K562 (cell line): ENCODE data around the gene DARS2. TPM values are rescaled to one million over a fixed set of nuclear protein-coding genes. Genes with fewer than 3 reads are reported as not detected.

Experiments used
- ADNP ChIP-seq: fragments of 200-800 bp; sonication (Bioruptor generic); IDR thresholded peaks from 2 replicates; pipeline ENCODE4 v1.6.1; 2016; ENCODE audit warnings: missing genetic modification characterization, missing compliant biosample characterization
- CCNT2 ChIP-seq: IDR thresholded peaks from 2 replicates; pipeline ENCODE4 v1.6.1; 2011; ENCODE audit warnings: borderline replicate concordance, low read depth, mild to moderate bottlenecking, moderate library complexity, mixed read lengths, low read length; ENCODE audit not compliant: insufficient read length; ENCODE audit errors: extremely low read depth
- FOXA3 ChIP-seq, 2 experiments: fragments of 450-650 bp in 1 of 2; sonication (generic) in 1 of 2; formaldehyde crosslinking; IDR thresholded peaks in 1 of 2; conservative IDR thresholded peaks in 1 of 2; 2 replicates each; pipeline versions ENCODE4 v1.4.0 to v1.8.0; 2020 to 2022; ENCODE audit warnings: mild to moderate bottlenecking in 2 of 2, missing genetic modification reagents in 1 of 2
- HNRNPLL ChIP-seq: fragments of 200-400 bp; formaldehyde crosslinking; IDR thresholded peaks from 2 replicates; pipeline ENCODE4 v1.6.1; 2017; ENCODE audit warnings: low read length, low read depth, mild to moderate bottlenecking; ENCODE audit not compliant: poor library complexity, severe bottlenecking
- MEIS2 ChIP-seq: fragments of 450-650 bp; IDR thresholded peaks from 2 replicates; pipeline ENCODE4 v1.6.1; 2014; ENCODE audit warnings: mild to moderate bottlenecking; ENCODE audit not compliant: partially characterized antibody
- NR1H2 ChIP-seq: sonication (generic); formaldehyde crosslinking; IDR thresholded peaks from 2 replicates; pipeline ENCODE4 v1.4.0; 2020; ENCODE audit warnings: mild to moderate bottlenecking, missing genetic modification reagents
- PCBP1 ChIP-seq: fragments of 200-400 bp; formaldehyde crosslinking; IDR thresholded peaks from 2 replicates; pipeline ENCODE4 v1.6.1; 2018; ENCODE audit warnings: mild to moderate bottlenecking, low read depth, low read length; ENCODE audit not compliant: poor library complexity, severe bottlenecking
- PHF21A ChIP-seq: fragments of 450-650 bp; IDR thresholded peaks from 2 replicates; pipeline ENCODE4 v1.6.1; 2017; ENCODE audit warnings: low read depth, borderline replicate concordance
- PREB ChIP-seq: sonication (generic); formaldehyde crosslinking; IDR thresholded peaks from 2 replicates; pipeline ENCODE4 v1.8.1; 2023; ENCODE audit warnings: mild to moderate bottlenecking, missing genetic modification reagents
- RAD21 ChIP-seq, 2 experiments: fragments of 250-450 bp in 1 of 2; fragments of 450-650 bp in 1 of 2; sonication (Bioruptor Pico) in 1 of 2; formaldehyde crosslinking in 1 of 2; IDR thresholded peaks in 1 of 2; conservative IDR thresholded peaks in 1 of 2; 2 replicates each; pipeline versions ENCODE4 v1.4.0 to v1.8.0; 2020 to 2022; ENCODE audit warnings: mild to moderate bottlenecking in 2 of 2, moderate library complexity in 1 of 2
- RBM15 ChIP-seq: fragments of 200-400 bp; formaldehyde crosslinking; IDR thresholded peaks from 2 replicates; pipeline ENCODE4 v1.6.1; 2018; ENCODE audit warnings: mild to moderate bottlenecking, low read length, moderate library complexity; ENCODE audit not compliant: insufficient read depth
- SIX5 ChIP-seq, 2 experiments: IDR thresholded peaks; 2 replicates each; pipeline ENCODE4 v1.6.1; 2011; ENCODE audit warnings: low read length in 2 of 2, borderline replicate concordance in 1 of 2, low read depth in 1 of 2, mild to moderate bottlenecking in 1 of 2, moderate library complexity in 1 of 2; ENCODE audit not compliant: insufficient read depth in 1 of 2
- SUPT5H ChIP-seq: fragments of 450-650 bp; IDR thresholded peaks from 2 replicates; pipeline ENCODE4 v1.6.1; 2016
- ZNF217 ChIP-seq: sonication (generic); formaldehyde crosslinking; IDR thresholded peaks from 2 replicates; pipeline ENCODE4 v1.8.0; 2022; ENCODE audit warnings: mild to moderate bottlenecking, missing genetic modification reagents
- ZNF239 ChIP-seq: fragments of 250-450 bp; sonication (Bioruptor Pico); IDR thresholded peaks from 2 replicates; pipeline ENCODE4 v1.4.0; 2020; ENCODE audit warnings: mild to moderate bottlenecking
- ZNF830 ChIP-seq: fragments of 250-450 bp; sonication (Bioruptor Pico); IDR thresholded peaks from 2 replicates; pipeline ENCODE4 v1.5.0; 2021; ENCODE audit warnings: mild to moderate bottlenecking
- polyA plus RNA-seq, 8 experiments: library from polyadenylated mRNA; depleted of rRNA in 4 of 8; stranded (reverse) in 5 of 8; unstranded in 3 of 8; fragments of >200 nt; fragmentation: Nextera tagmentation in 2 of 8; fragmentation: Illumina TruSeq in 1 of 8; extraction: Ambion mirVana in 2 of 8; extraction: Trizol in 1 of 8; gene quantifications; 2 replicates each; pipeline versions ENCODE4 v1.2.1 to v1.2.3, GENCODE V29; 2011 to 2014; ENCODE audit warnings: inconsistent platforms in 1 of 8, missing spikeins in 1 of 8
- total RNA-seq, 7 experiments: library from RNA; depleted of rRNA in 6 of 7; stranded (reverse); fragments of >200 nt in 6 of 7; fragmentation: Illumina TruSeq in 2 of 7; extraction: Trizol in 2 of 7; gene quantifications; 2 replicates each; pipeline versions ENCODE4 v1.2.1 to v1.2.3, GENCODE V29; 2011 to 2021; ENCODE audit warnings: low replicate concordance in 1 of 7
- TF ChIP-seq, protein P1 (sequence below): fragments of 250-450 bp; sonication (Bioruptor Pico); IDR thresholded peaks from 2 replicates; pipeline ENCODE4 v1.4.0; 2020; ENCODE audit warnings: borderline replicate concordance
- TF ChIP-seq, protein P2 (sequence below): fragments of 250-450 bp; sonication (Bioruptor Pico); IDR thresholded peaks from 2 replicates; pipeline ENCODE4 v1.4.0; 2020

Gene DARS2
- total and polyA plus RNA-seq, 9 of the 15 experiments (the other 6 are each of a cell fraction or from before 2014, with no cell fraction given) = 36.4 to 96.7 (median 68.6) TPM

DNA sequence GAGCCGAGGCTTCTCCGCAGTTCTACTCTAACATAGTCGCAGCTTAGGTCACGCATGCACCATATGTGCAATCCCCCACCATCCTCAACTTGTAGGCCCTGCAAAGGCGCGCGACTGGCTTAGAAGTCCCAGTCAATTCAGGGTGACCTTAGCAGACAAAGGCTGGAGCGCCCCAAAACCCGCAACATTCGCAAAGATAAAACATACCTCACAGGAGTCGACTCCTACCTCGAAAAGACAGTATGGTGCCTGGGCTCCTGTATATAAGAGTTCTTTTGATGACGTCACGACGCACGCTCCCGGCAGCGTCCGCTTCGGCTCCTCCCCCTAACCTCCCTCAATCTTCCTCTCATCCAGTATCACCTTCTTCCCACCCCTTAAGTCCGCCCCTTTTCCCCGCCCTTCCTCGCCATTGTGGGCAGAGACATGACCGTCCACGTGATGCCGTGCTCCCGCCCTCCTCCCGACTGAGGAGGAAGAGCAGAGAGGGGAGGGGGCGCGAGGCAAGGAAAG, 43.3 kb downstream of the DARS2 start, which contains the start of gene GAS5 (continued):
- no peak for TF ChIP-seq SIX5 (IDR thresholded peaks at IDR 0.05; ENCODE audit: borderline replicate concordance in 1 of 2, insufficient read depth in 1 of 2, low read depth in 1 of 2, low read length in 2 of 2)
- TF ChIP-seq ZNF239 (CRISPR knock-in tag) = peak; percentile 22; the same call in 1 of the 2 replicates
- TF ChIP-seq MEIS2 = peak; percentile 36
- TF ChIP-seq RBM15 = no peak
- peak; percentile 28 for TF ChIP-seq PCBP1
- no peak for TF ChIP-seq ZNF217 (CRISPR knock-in tag)
- no peak for TF ChIP-seq ADNP (tag)
- peak; percentile 98 for TF ChIP-seq ZNF830
- peak; percentile 100 for TF ChIP-seq SUPT5H
- peak in 1 of 2 experiments; percentile 13; a peak in 1 of 4 replicates for TF ChIP-seq RAD21 (CRISPR knock-in tag; conservative IDR thresholded peaks at IDR 0.05 in 1 of 2, IDR thresholded peaks at IDR 0.05 in 1 of 2)
- TF ChIP-seq FOXA3 (CRISPR knock-in tag; conservative IDR thresholded peaks at IDR 0.05 in 1 of 2, IDR thresholded peaks at IDR 0.05 in 1 of 2) = 0 out of 4 replicates have a peak, but pooled peaks of 1 of the 2 experiments have one; percentile 2
- TF ChIP-seq, protein P1, sequence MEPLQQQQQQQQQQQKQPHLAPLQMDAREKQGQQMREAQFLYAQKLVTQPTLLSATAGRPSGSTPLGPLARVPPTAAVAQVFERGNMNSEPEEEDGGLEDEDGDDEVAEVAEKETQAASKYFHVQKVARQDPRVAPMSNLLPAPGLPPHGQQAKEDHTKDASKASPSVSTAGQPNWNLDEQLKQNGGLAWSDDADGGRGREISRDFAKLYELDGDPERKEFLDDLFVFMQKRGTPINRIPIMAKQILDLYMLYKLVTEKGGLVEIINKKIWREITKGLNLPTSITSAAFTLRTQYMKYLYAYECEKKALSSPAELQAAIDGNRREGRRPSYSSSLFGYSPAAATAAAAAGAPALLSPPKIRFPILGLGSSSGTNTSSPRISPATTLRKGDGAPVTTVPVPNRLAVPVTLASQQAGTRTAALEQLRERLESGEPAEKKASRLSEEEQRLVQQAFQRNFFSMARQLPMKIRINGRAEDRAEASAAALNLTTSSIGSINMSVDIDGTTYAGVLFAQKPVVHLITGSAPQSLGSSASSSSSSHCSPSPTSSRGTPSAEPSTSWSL (CRISPR knock-in tag) = 0 out of 2 replicates have a peak, but pooled peaks have one; percentile 48
- peak; percentile 19 for TF ChIP-seq PREB (CRISPR knock-in tag)
- TF ChIP-seq PHF21A = no peak; the same call in 1 of the 2 replicates
- TF ChIP-seq, protein P2, sequence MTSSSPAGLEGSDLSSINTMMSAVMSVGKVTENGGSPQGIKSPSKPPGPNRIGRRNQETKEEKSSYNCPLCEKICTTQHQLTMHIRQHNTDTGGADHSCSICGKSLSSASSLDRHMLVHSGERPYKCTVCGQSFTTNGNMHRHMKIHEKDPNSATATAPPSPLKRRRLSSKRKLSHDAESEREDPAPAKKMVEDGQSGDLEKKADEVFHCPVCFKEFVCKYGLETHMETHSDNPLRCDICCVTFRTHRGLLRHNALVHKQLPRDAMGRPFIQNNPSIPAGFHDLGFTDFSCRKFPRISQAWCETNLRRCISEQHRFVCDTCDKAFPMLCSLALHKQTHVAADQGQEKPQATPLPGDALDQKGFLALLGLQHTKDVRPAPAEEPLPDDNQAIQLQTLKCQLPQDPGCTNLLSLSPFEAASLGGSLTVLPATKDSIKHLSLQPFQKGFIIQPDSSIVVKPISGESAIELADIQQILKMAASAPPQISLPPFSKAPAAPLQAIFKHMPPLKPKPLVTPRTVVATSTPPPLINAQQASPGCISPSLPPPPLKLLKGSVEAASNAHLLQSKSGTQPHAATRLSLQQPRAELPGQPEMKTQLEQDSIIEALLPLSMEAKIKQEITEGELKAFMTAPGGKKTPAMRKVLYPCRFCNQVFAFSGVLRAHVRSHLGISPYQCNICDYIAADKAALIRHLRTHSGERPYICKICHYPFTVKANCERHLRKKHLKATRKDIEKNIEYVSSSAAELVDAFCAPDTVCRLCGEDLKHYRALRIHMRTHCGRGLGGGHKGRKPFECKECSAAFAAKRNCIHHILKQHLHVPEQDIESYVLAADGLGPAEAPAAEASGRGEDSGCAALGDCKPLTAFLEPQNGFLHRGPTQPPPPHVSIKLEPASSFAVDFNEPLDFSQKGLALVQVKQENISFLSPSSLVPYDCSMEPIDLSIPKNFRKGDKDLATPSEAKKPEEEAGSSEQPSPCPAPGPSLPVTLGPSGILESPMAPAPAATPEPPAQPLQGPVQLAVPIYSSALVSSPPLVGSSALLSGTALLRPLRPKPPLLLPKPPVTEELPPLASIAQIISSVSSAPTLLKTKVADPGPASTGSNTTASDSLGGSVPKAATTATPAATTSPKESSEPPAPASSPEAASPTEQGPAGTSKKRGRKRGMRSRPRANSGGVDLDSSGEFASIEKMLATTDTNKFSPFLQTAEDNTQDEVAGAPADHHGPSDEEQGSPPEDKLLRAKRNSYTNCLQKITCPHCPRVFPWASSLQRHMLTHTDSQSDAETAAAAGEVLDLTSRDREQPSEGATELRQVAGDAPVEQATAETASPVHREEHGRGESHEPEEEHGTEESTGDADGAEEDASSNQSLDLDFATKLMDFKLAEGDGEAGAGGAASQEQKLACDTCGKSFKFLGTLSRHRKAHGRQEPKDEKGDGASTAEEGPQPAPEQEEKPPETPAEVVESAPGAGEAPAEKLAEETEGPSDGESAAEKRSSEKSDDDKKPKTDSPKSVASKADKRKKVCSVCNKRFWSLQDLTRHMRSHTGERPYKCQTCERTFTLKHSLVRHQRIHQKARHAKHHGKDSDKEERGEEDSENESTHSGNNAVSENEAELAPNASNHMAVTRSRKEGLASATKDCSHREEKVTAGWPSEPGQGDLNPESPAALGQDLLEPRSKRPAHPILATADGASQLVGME = peak; percentile 95
- no peak for TF ChIP-seq CCNT2
- TF ChIP-seq HNRNPLL = peak; percentile 49
- TF ChIP-seq NR1H2 (CRISPR knock-in tag) = no peak
